HUES6 (cell line): ENCODE data around the gene PPM1F.
"Not testable (repeated sequence)": the region's sequence is repeated elsewhere in the genome, so short reads cannot be mapped to it uniquely, and the experiment has no call there.

ENCODE experiments used
- H3K27ac ChIP-seq: 2 replicates; pipeline ENCODE4 v1.7.0; 2013; ENCODE audit warnings: low read depth, mild to moderate bottlenecking, low read length, inconsistent platforms
- H3K27me3 ChIP-seq: 2 replicates; pipeline ENCODE4 v1.6.1; 2013; ENCODE audit warnings: low read length; ENCODE audit not compliant: control insufficient read depth, insufficient read depth
- H3K36me3 ChIP-seq: 2 replicates; pipeline ENCODE4 v1.6.1; 2013; ENCODE audit warnings: low read length; ENCODE audit not compliant: control insufficient read depth, insufficient read depth
- H3K4me1 ChIP-seq: 2 replicates; pipeline ENCODE4 v1.6.1; 2013; ENCODE audit warnings: low read length; ENCODE audit not compliant: control insufficient read depth, insufficient read depth
- H3K4me3 ChIP-seq: 2 replicates; pipeline ENCODE4 v1.5.1; 2013; ENCODE audit warnings: low read depth, low read length
- H3K9ac ChIP-seq: one replicate; pipeline ENCODE4 v1.6.1; 2013; ENCODE audit warnings: mild to moderate bottlenecking, low read length
- H3K9me3 ChIP-seq: 2 replicates; pipeline ENCODE4 v1.6.1; 2013; ENCODE audit warnings: low read depth, low read length; ENCODE audit not compliant: control insufficient read depth, insufficient read depth

PPM1F gene

GRCh38 chr22:21916309-21916918, 36.2 kb downstream of the PPM1F start:
- Histone ChIP-seq H3K9me3 (no peaks in the 10 kb centered on the region), H3K36me3 (no peaks in the 10 kb centered on the region), H3K4me3 (no peak overlapping the region), H3K9ac (no peak overlapping the region), H3K27ac (no peak overlapping the region), H3K4me1 (peaks cover 35% of the 10 kb centered on the region), H3K27me3 (no peaks in the 10 kb centered on the region)

GRCh38 chr22:21915624-21916308, 36.9 kb downstream of the PPM1F start:
- H3K9ac ChIP-seq: no peak overlapping the region
- H3K27ac ChIP-seq: no peak overlapping the region
- H3K9me3 ChIP-seq: no peaks in the 10 kb centered on the region
- no peaks in the 10 kb centered on the region for H3K36me3 ChIP-seq
- peaks cover 28% of the 10 kb centered on the region for H3K4me1 ChIP-seq
- H3K27me3 ChIP-seq: no peaks in the 10 kb centered on the region
- H3K4me3 ChIP-seq: no peak overlapping the region

- H3K9ac ChIP-seq, H3K36me3 ChIP-seq, H3K9me3 ChIP-seq, H3K4me3 ChIP-seq, H3K27ac ChIP-seq, H3K27me3 ChIP-seq: not testable (repeated sequence)
- peaks cover 15% of the 10 kb centered on the region for H3K4me1 ChIP-seq
Measured at GRCh38 chr22:21914033-21914642, 38.5 kb downstream of the PPM1F start.

- not testable (repeated sequence) for H3K27me3 ChIP-seq, H3K27ac ChIP-seq, H3K4me1 ChIP-seq, H3K9ac ChIP-seq, H3K9me3 ChIP-seq, H3K4me3 ChIP-seq, H3K36me3 ChIP-seq
Measured at GRCh38 chr22:21910367-21910766, 42.3 kb downstream of the PPM1F start.

GRCh38 chr22:21909871-21910270, 42.8 kb downstream of the PPM1F start:
- Histone ChIP-seq H3K27ac (no peak overlapping the region), H3K4me1 (no peaks in the 10 kb centered on the region), H3K36me3 (no peaks in the 10 kb centered on the region), H3K9ac (no peak overlapping the region), H3K4me3 (no peak overlapping the region), H3K27me3 (no peaks in the 10 kb centered on the region), H3K9me3 (no peaks in the 10 kb centered on the region)

- Histone ChIP-seq H3K4me3 (no peak overlapping the region), H3K27ac (no peak overlapping the region), H3K9ac (no peak overlapping the region), H3K9me3 (no peaks in the 10 kb centered on the region), H3K27me3 (no peaks in the 10 kb centered on the region), H3K4me1 (no peaks in the 10 kb centered on the region), H3K36me3 (no peaks in the 10 kb centered on the region)
Measured at GRCh38 chr22:21907638-21908522, 44.8 kb downstream of the PPM1F start.

- not testable (repeated sequence) for H3K27me3 ChIP-seq, H3K4me3 ChIP-seq, H3K9me3 ChIP-seq, H3K27ac ChIP-seq, H3K9ac ChIP-seq, H3K4me1 ChIP-seq, H3K36me3 ChIP-seq
Measured at GRCh38 chr22:21905234-21905633, 47.4 kb downstream of the PPM1F start.

GRCh38 chr22:21904250-21904789, 48.3 kb downstream of the PPM1F start:
- Histone ChIP-seq H3K4me3 (no peak overlapping the region), H3K36me3 (no peaks in the 10 kb centered on the region), H3K9ac (no peak overlapping the region), H3K27ac (no peak overlapping the region), H3K9me3 (no peaks in the 10 kb centered on the region), H3K27me3 (no peaks in the 10 kb centered on the region), H3K4me1 (no peaks in the 10 kb centered on the region)

GRCh38 chr22:21903283-21903682, 49.4 kb downstream of the PPM1F start:
- no peak overlapping the region for H3K4me3 ChIP-seq
- no peak overlapping the region for H3K27ac ChIP-seq
- H3K4me1 ChIP-seq: no peaks in the 10 kb centered on the region
- H3K36me3 ChIP-seq: no peaks in the 10 kb centered on the region
- H3K9me3 ChIP-seq: no peaks in the 10 kb centered on the region
- no peaks in the 10 kb centered on the region for H3K27me3 ChIP-seq
- H3K9ac ChIP-seq: no peak overlapping the region

GRCh38 chr22:21902296-21903087, 50.2 kb downstream of the PPM1F start:
- Histone ChIP-seq H3K9ac (no peak overlapping the region), H3K9me3 (no peaks in the 10 kb centered on the region), H3K27me3 (no peaks in the 10 kb centered on the region), H3K4me3 (no peak overlapping the region), H3K36me3 (no peaks in the 10 kb centered on the region), H3K4me1 (no peaks in the 10 kb centered on the region), H3K27ac (no peak overlapping the region)
